Ovary (tissue), 3 donors: Measurements from ENCODE around the gene TNRC6B.
"Not testable (repeated sequence)": the region's sequence is repeated elsewhere in the genome, so short reads cannot be mapped to it uniquely, and the experiment has no call there.

Experiments
- CTCF ChIP-seq, 3 donors: fragments of 450-650 bp in 2 of 3; fragments of 200-600 bp in 1 of 3; IDR thresholded peaks; one replicate each; pipeline versions ENCODE4 v1.5.1 to v1.8.0; 2016 to 2022; ENCODE audit warnings: antibody characterized with exemption in 3 of 3, mild to moderate bottlenecking in 1 of 3
- EP300 ChIP-seq: sonication (generic); formaldehyde crosslinking; IDR thresholded peaks from one replicate; pipeline ENCODE4 v1.6.1; 2017; ENCODE audit warnings: antibody characterized with exemption
- donor health status: DM: no; HTN: no; CAD: no.

- not testable (repeated sequence) for TF ChIP-seq CTCF (IDR thresholded peaks at IDR 0.05); EP300
Measured at GRCh38 chr22:40222979-40223378, 45.3 kb downstream of the TNRC6B start.
